Ishikawa (cell line): ENCODE data around the gene JMJD4.
A peak's percentile ranks its signal among the peaks of the same experiment; 100 is the strongest.

Source experiments
- CEBPB ChIP-seq: IDR thresholded peaks from 2 replicates; pipeline ENCODE4 v1.6.1; 2012
- CREB1 ChIP-seq: IDR thresholded peaks from 2 replicates; pipeline ENCODE4 v1.6.1; 2012; ENCODE audit warnings: low read depth
- EGR1 ChIP-seq: IDR thresholded peaks from 2 replicates; pipeline ENCODE4 v1.6.1; 2012
- EP300 ChIP-seq: IDR thresholded peaks from 2 replicates; pipeline ENCODE4 v1.6.1; 2012; ENCODE audit warnings: borderline replicate concordance
- FOXM1 ChIP-seq: IDR thresholded peaks from 2 replicates; pipeline ENCODE4 v1.6.1; 2012; ENCODE audit warnings: low read depth, borderline replicate concordance
- NFIC ChIP-seq: IDR thresholded peaks from 2 replicates; pipeline ENCODE4 v1.6.1; 2012
- RAD21 ChIP-seq: IDR thresholded peaks from 2 replicates; pipeline ENCODE4 v1.6.1; 2012; ENCODE audit warnings: low read depth
- TAF1 ChIP-seq: IDR thresholded peaks from 2 replicates; pipeline ENCODE4 v1.6.1; 2012; ENCODE audit warnings: low read depth, mild to moderate bottlenecking
- TCF12 ChIP-seq: IDR thresholded peaks from 2 replicates; pipeline ENCODE4 v1.6.1; 2012; ENCODE audit warnings: low read depth
- TEAD4 ChIP-seq: IDR thresholded peaks from 2 replicates; pipeline ENCODE4 v1.6.1; 2012
- YY1 ChIP-seq: IDR thresholded peaks from 2 replicates; pipeline ENCODE4 v1.6.1; 2012; ENCODE audit warnings: low read depth
- ZBTB7A ChIP-seq: IDR thresholded peaks from 2 replicates; pipeline ENCODE4 v1.6.1; 2012; ENCODE audit warnings: low read depth
- TF ChIP-seq, protein P1 (sequence below): IDR thresholded peaks from 2 replicates; pipeline ENCODE4 v1.6.1; 2012; ENCODE audit warnings: low read depth, mild to moderate bottlenecking
- TF ChIP-seq, protein P2 (sequence below): IDR thresholded peaks from 2 replicates; pipeline ENCODE4 v1.6.1; 2012
- TF ChIP-seq, protein P3 (sequence below): IDR thresholded peaks from 2 replicates; pipeline ENCODE4 v1.6.1; 2012

Gene JMJD4

DNA sequence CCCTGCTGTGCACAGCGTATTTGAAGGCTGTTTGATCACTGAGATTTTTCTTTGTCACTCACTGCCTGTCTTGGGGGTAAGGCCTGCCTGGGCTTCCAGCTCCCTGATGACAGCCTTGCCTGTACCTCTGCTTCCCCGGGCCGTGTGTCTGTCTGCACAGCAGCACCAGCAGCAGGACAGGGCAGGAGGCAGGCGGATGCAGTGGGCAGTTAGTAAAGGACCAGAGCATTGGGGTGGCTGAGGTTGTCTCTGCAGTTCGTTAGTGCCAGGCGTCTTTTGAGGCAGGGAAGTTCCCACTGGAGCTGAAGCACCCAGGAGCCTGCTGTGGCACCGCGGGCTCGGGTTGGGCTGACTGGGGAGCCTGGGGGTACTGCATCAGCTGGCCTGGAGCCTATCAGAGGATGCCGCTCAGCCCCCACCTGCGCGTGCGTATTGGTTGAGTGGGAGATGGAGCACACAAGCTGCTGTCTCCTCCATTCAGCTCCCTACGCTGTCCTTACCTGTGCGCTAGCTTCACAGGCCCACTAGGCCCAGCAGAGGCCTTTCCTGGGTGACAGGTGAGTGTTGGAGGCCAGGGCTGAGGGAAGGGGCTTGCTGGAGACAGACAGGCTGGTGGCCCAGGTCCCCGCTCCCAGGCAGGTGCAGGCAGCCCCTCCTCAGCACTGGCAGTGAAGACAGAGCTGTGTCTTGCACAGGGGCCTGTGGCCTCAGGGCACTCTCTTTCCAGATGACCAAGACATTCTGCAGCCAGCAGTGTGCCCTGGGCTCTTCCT, 28.3 kb upstream of the JMJD4 start:
- TF ChIP-seq TEAD4 (no peak), RAD21 (peak; percentile 0; the same call in 1 of the 2 replicates)

DNA sequence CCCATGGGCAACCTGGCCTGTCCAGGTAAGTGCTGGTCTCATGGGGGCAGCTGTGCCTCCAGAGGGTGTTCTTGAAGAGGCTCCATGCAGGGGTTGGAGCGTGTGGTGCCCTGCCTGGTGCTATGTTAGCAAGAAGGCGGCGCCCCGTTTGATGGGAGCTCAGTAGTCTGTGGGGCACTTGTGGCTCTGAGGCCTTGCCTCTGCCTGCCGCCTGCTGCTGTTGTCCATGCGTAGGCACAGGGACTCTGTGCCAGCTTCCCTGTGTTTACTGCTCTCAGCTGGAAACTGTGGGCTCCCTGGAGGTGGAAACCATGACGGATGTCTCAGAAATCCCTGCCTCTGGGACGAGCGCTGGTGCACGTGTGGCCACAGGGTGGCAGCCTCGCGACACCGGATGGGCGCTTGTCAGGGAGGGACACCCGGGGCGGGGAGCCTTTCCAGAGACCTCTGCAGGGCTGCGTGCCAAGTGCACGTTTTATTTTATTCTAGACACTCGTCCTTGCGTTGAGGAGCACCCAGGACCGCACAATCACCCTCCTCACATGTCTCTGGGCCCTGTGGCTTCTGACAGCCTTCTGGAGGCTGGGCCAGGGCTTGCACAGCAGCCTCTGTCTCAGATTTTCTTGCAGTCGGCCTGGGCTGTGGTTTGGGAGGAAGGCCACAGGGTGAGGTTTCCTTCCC, 27.3 kb upstream of the JMJD4 start:
- TF ChIP-seq, protein P1, sequence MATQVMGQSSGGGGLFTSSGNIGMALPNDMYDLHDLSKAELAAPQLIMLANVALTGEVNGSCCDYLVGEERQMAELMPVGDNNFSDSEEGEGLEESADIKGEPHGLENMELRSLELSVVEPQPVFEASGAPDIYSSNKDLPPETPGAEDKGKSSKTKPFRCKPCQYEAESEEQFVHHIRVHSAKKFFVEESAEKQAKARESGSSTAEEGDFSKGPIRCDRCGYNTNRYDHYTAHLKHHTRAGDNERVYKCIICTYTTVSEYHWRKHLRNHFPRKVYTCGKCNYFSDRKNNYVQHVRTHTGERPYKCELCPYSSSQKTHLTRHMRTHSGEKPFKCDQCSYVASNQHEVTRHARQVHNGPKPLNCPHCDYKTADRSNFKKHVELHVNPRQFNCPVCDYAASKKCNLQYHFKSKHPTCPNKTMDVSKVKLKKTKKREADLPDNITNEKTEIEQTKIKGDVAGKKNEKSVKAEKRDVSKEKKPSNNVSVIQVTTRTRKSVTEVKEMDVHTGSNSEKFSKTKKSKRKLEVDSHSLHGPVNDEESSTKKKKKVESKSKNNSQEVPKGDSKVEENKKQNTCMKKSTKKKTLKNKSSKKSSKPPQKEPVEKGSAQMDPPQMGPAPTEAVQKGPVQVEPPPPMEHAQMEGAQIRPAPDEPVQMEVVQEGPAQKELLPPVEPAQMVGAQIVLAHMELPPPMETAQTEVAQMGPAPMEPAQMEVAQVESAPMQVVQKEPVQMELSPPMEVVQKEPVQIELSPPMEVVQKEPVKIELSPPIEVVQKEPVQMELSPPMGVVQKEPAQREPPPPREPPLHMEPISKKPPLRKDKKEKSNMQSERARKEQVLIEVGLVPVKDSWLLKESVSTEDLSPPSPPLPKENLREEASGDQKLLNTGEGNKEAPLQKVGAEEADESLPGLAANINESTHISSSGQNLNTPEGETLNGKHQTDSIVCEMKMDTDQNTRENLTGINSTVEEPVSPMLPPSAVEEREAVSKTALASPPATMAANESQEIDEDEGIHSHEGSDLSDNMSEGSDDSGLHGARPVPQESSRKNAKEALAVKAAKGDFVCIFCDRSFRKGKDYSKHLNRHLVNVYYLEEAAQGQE = no peak
- TF ChIP-seq FOXM1 (0 out of 2 replicates have a peak, but pooled peaks have one; percentile 24), TCF12 (peak; percentile 78), CEBPB (no peak), TAF1 (no peak), EP300 (no peak; the same call in 1 of the 2 replicates), TEAD4 (no peak), CREB1 (no peak), NFIC (peak; percentile 85), YY1 (peak; percentile 61; the same call in 1 of the 2 replicates), EGR1 (peak; percentile 52; the same call in 1 of the 2 replicates), ZBTB7A (no peak), RAD21 (peak; percentile 91)
- TF ChIP-seq, protein P2, sequence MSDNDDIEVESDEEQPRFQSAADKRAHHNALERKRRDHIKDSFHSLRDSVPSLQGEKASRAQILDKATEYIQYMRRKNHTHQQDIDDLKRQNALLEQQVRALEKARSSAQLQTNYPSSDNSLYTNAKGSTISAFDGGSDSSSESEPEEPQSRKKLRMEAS = peak; percentile 80
- TF ChIP-seq, protein P3, sequence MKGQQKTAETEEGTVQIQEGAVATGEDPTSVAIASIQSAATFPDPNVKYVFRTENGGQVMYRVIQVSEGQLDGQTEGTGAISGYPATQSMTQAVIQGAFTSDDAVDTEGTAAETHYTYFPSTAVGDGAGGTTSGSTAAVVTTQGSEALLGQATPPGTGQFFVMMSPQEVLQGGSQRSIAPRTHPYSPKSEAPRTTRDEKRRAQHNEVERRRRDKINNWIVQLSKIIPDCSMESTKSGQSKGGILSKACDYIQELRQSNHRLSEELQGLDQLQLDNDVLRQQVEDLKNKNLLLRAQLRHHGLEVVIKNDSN = no peak

DNA sequence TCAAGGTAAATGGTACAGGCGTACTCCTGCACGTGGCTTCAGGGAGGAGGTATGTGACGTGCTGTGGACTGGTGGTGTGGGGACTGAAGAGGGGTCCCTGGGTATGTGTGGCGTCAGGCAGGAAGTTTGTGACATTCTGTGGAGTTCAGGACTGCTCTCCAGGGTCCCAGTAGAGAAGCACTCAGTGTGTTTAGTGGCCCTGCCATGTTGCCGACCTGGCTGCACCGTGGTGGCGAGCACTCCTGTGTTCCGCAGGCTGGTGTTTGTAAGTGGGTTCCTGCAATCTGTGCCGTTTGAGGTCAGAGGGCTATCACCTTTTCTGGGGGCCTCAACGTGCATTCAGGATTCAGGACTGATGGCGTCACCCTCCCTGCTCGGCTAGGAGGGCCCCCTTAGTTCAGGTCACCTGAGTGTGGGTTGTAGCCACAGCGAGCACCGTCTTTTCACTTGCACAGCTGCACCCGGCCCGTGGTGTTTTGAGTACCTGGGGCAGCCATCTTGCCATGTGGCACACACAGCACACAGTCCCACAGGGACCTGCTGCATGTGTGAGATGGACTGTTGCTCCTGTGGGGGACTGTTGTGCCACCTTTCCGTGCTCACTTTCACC, 26.6 kb upstream of the JMJD4 start:
- TF ChIP-seq YY1 (peak; percentile 5; the same call in 1 of the 2 replicates), RAD21 (no peak)

DNA sequence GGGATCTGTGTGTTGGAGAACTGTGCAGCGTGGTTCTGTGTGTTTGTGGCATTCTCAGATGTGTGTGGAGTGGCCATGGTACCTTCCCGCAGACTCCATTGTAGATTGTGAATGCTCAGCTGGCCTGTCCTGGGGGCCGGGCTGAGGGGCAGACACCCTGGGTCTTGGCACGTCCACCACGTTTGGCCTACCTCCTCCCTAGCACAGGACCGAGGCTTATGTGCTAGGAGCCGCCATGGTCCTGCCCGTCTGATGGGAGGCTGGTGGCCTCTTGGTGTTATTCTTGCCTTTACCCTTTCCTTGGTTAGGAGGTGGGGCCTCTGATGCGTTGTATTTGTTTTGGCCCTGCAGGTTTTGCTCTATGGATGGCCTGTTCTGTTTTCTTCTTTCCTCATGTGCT, 25.3 kb upstream of the JMJD4 start:
- TF ChIP-seq EGR1 = no peak
- no peak for TF ChIP-seq TCF12
- TF ChIP-seq ZBTB7A = no peak
- no peak for TF ChIP-seq CEBPB
- no peak for TF ChIP-seq TEAD4

DNA sequence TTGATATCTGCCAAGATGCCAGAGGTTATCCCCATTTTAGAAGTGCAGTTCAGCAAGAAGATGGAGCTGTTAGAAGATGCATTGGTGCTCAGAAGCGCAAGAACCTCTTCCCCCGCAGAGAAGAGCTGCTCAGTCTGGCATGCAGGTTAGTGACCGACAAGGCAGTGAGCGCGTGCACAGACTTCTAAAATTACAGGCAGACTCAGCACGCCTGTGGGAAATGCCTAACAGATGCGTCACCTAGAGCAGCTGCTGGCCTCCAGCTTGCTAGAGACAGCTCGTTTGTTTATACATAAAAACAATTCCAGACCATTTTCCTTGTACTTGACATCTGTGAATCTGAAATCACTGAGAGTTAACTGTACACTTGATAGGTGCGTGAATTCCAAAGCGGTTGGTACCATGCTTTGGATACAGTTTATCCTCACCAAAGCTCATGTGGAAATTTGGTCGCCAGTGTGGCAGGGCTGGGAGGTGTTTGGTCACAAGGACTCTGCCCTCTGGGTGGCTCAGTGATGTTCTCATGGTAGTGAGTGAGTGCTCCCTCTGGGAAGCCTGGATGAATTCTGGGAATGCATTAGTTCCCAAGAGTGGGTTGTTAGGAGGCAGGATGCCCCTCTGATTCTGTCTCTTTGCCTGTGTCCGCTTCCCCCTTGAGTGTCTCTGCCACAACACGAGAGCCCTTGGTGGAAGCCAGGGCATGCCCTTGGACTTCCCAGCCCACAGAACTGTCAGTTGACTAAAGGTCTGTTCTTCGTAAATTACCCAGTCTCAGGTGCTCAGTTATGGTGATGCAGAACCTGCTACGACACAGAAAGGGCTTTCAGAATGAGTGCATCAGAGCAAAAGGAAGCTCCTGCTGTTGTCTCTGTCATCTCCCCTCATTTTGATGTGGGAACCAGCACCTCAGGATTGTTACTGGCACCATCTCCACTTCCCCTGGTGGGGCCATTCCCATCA, 24.5 kb upstream of the JMJD4 start:
- TF ChIP-seq NFIC = no peak
- TF ChIP-seq TEAD4 = peak; percentile 83
- 0 out of 2 replicates have a peak, but pooled peaks have one; percentile 20 for TF ChIP-seq FOXM1
- TF ChIP-seq, protein P2 = peak; percentile 60; the same call in 1 of the 2 replicates
- TF ChIP-seq, protein P1 = no peak
- TF ChIP-seq TCF12 = peak; percentile 76
- TF ChIP-seq CEBPB = no peak
- peak; percentile 52; the same call in 1 of the 2 replicates for TF ChIP-seq EP300

DNA sequence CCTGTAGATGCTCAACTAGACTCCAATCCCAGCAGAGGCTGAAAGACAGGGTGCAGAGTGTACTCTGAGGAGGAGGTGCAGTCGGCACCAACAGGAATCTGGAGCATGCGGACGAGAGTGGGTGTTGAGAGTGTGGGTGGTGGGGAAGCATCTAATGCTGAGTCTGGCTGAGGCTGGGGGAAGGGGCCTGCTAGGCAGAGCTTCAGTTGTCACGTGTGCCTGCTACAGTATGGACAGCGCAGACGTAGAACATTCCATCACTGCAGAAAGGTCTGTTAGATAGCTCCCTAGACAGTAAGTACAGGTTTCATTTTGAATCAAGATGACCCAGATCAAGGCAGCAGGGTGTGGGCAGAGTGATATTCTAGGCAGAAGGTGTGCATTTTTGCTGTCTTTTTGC, 23.3 kb upstream of the JMJD4 start:
- TF ChIP-seq EGR1 (no peak), TAF1 (no peak), FOXM1 (no peak), TEAD4 (no peak), RAD21 (no peak), ZBTB7A (no peak), TCF12 (no peak), YY1 (no peak), NFIC (no peak), CREB1 (no peak), CEBPB (no peak), EP300 (no peak)
- TF ChIP-seq, protein P2 = no peak
- TF ChIP-seq, protein P3 = no peak
- TF ChIP-seq, protein P1 = no peak
